Keratinocyte (primary cell): ENCODE data around the gene RAB4A. TPM values are rescaled to one million over a fixed set of nuclear protein-coding genes. Genes with fewer than 3 reads are reported as not detected.

Source experiments
- DNase-seq: peaks from one replicate; pipeline ENCODE4 v3.0.0-alpha.2; 2011; ENCODE audit warnings: low read depth, missing footprints, low spot score
- FAIRE-seq: peaks from 2 replicates; lab custom pipeline; 2011; peaks lifted over from hg19 to GRCh38; lab: Jason Lieb, UNC
- H2AFZ ChIP-seq: 2 replicates; pipeline ENCODE4 v1.6.0; 2012; ENCODE audit warnings: low read length, control low read depth, inconsistent platforms; ENCODE audit not compliant: control insufficient read depth
- H3K27ac ChIP-seq: 2 replicates; pipeline ENCODE4 v1.5.1; 2011; ENCODE audit warnings: low read length; ENCODE audit not compliant: control insufficient read depth, insufficient read depth
- H3K27me3 ChIP-seq: 3 replicates; pipeline ENCODE4 v1.6.0; 2011; ENCODE audit warnings: low read length; ENCODE audit not compliant: control insufficient read depth, insufficient read depth; ENCODE audit errors: extremely low read depth
- H3K36me3 ChIP-seq, 2 experiments: 2 replicates in 1 of 2; 3 replicates in 1 of 2; pipeline ENCODE4 v1.5.1; 2011; ENCODE audit warnings: low read length in 2 of 2, mild to moderate bottlenecking in 1 of 2; ENCODE audit not compliant: control insufficient read depth in 2 of 2, insufficient read depth in 2 of 2; ENCODE audit errors: extremely low read depth in 1 of 2
- H3K4me1 ChIP-seq: 3 replicates; pipeline ENCODE4 v1.5.1; 2011; ENCODE audit warnings: low read length; ENCODE audit not compliant: control insufficient read depth, insufficient read depth; ENCODE audit errors: extremely low read depth
- H3K4me2 ChIP-seq: 3 replicates; pipeline ENCODE4 v1.6.0; 2011; ENCODE audit warnings: low read depth, low read length; ENCODE audit not compliant: control insufficient read depth, insufficient read depth; ENCODE audit errors: extremely low read depth
- H3K4me3 ChIP-seq, 3 experiments: fragments of 200-600 bp in 1 of 3; sonication (generic) in 1 of 3; 2 replicates in 2 of 3; 3 replicates in 1 of 3; pipeline ENCODE4 v1.5.1; 2011 to 2016; ENCODE audit warnings: low read length in 3 of 3, mild to moderate bottlenecking in 3 of 3, control low read depth in 2 of 3, inconsistent platforms in 1 of 3, low read depth in 1 of 3, mixed read lengths in 1 of 3, mixed run types in 1 of 3, moderate library complexity in 1 of 3; ENCODE audit not compliant: control insufficient read depth in 2 of 3, insufficient read depth in 2 of 3; ENCODE audit errors: extremely low read depth in 1 of 3
- H3K79me2 ChIP-seq: 2 replicates; pipeline ENCODE4 v1.6.0; 2012; ENCODE audit warnings: low read length; ENCODE audit not compliant: control insufficient read depth, insufficient read depth
- H3K9ac ChIP-seq: 3 replicates; pipeline ENCODE4 v1.6.0; 2011; ENCODE audit warnings: low read length; ENCODE audit not compliant: control insufficient read depth, insufficient read depth; ENCODE audit errors: extremely low read depth
- H3K9me1 ChIP-seq: 3 replicates; pipeline ENCODE4 v1.6.0; 2011; ENCODE audit warnings: low read length; ENCODE audit not compliant: control insufficient read depth, insufficient read depth; ENCODE audit errors: extremely low read depth
- H3K9me3 ChIP-seq: 2 replicates; pipeline ENCODE4 v1.5.1; 2012; ENCODE audit warnings: low read depth, low read length; ENCODE audit not compliant: control insufficient read depth
- H4K20me1 ChIP-seq: 3 replicates; pipeline ENCODE4 v1.6.0; 2011; ENCODE audit warnings: low read length; ENCODE audit not compliant: control insufficient read depth, insufficient read depth; ENCODE audit errors: extremely low read depth
- CTCF ChIP-seq, 3 experiments: IDR thresholded peaks in 1 of 3; conservative IDR thresholded peaks in 1 of 3; optimal IDR thresholded peaks in 1 of 3; 2 replicates in 2 of 3; 3 replicates in 1 of 3; pipeline versions ENCODE3 to v1.5.1; 2011; ENCODE audit warnings: low read length in 3 of 3, mild to moderate bottlenecking in 3 of 3, moderate library complexity in 2 of 3, control low read depth in 1 of 3, inconsistent platforms in 1 of 3; ENCODE audit not compliant: insufficient read depth in 2 of 3; ENCODE audit errors: extremely low read depth in 1 of 3
- EZH2 ChIP-seq: IDR thresholded peaks from one replicate; pipeline ENCODE4 v1.6.1; 2012; ENCODE audit warnings: inconsistent platforms, mild to moderate bottlenecking, low read length, moderate library complexity
- dilution Hi-C: fragments of 300-500 bp; cut with MboI; formaldehyde crosslinking; loops from one replicate; pipeline ENCODE4 v1.7.0; 2020; ENCODE audit warnings: low sequenced_read_pairs; ENCODE audit not compliant: extremely low pct_ligation_motif_present
- polyA plus RNA-seq, 5 experiments: library from polyadenylated mRNA; depleted of rRNA in 3 of 5; stranded (reverse) in 3 of 5; stranded (forward) in 1 of 5; unstranded in 1 of 5; fragments of >200 nt; gene quantifications; 1 replicate in 1 of 5; 2 replicates in 3 of 5; 3 replicates in 1 of 5; pipeline versions ENCODE4 v1.2.1 to v1.2.3, GENCODE V29; 2011 to 2012; ENCODE audit warnings: missing spikeins in 2 of 5, low read depth in 1 of 5, low replicate concordance in 1 of 5

RAB4A gene
- polyA plus RNA-seq, 1 donor (not counting 4 experiments of a cell fraction or from before 2014, with no cell fraction given) = 54.7 TPM

GRCh38 chr1:229248821-229249817 is 21.8 kb upstream of the RAB4A start:
- Histone ChIP-seq H3K27ac (no peak overlapping the region), H3K79me2 (no peaks in the 10 kb centered on the region), H3K9me3 (no peaks in the 10 kb centered on the region), H3K4me1 (peaks cover 13% of the 10 kb centered on the region), H2AFZ (peak overlapping the region; percentile 69), H3K27me3 (no peaks in the 10 kb centered on the region), H3K4me3 (no peak overlapping the region), H3K36me3 (no peaks in the 10 kb centered on the region), H3K4me2 (no peak overlapping the region), H3K9ac (no peak overlapping the region), H3K9me1 (no peaks in the 10 kb centered on the region), H4K20me1 (no peaks in the 10 kb centered on the region)
- TF ChIP-seq EZH2 = no peak
- no peak for TF ChIP-seq CTCF (optimal IDR thresholded peaks at IDR 0.05 in 1 of 3, IDR thresholded peaks at IDR 0.05 in 1 of 3, conservative IDR thresholded peaks at IDR 0.05 in 1 of 3; ENCODE audit: extremely low read depth in 1 of 3, insufficient read depth in 2 of 3, low read length in 3 of 3)
- no peak for DNase-seq
- FAIRE-seq = no peak
- dilution Hi-C loops = no loop called here

GRCh38 chr1:229249854-229250644 is 20.9 kb upstream of the RAB4A start:
- TF ChIP-seq CTCF (optimal IDR thresholded peaks at IDR 0.05 in 1 of 3, IDR thresholded peaks at IDR 0.05 in 1 of 3, conservative IDR thresholded peaks at IDR 0.05 in 1 of 3; ENCODE audit: extremely low read depth in 1 of 3, insufficient read depth in 2 of 3, low read length in 3 of 3) = no peak
- no peak for TF ChIP-seq EZH2
- no peak overlapping the region for H2AFZ ChIP-seq
- no peak for FAIRE-seq

More at GRCh38 chr1:229249854-229250644, 20.9 kb upstream of the RAB4A start:
- peaks cover 14% of the 10 kb centered on the region for H3K4me1 ChIP-seq
- H3K9ac ChIP-seq = no peak overlapping the region
- H3K9me3 ChIP-seq = no peaks in the 10 kb centered on the region
- no peaks in the 10 kb centered on the region for H3K9me1 ChIP-seq
- H3K27me3 ChIP-seq = no peaks in the 10 kb centered on the region
- H3K27ac ChIP-seq = no peak overlapping the region
- dilution Hi-C loops = no loop called here
- H3K4me2 ChIP-seq = no peak overlapping the region
- no peak for DNase-seq
- H3K4me3 ChIP-seq = no peak overlapping the region
- H3K36me3 ChIP-seq = no peaks in the 10 kb centered on the region
- no peaks in the 10 kb centered on the region for H3K79me2 ChIP-seq
- H4K20me1 ChIP-seq = no peaks in the 10 kb centered on the region
